IMR-90 (cell line): ENCODE data around the gene SESN1. TPM values are rescaled to one million over a fixed set of nuclear protein-coding genes. Genes with fewer than 3 reads are reported as not detected.

Source experiments
- ATAC-seq: fragments of 200-7000 bp; cut with Tn5 transposase; 2 replicates; pipeline ENCODE4 v1.9.1; 2020; ENCODE audit warnings: low read depth, mild to moderate bottlenecking, moderate library complexity
- BruUV-seq: library from RNA; stranded (reverse); fragments of 400-500 nt; replicated peaks from 2 replicates; lab custom pipeline; 2021; lab: Mats Ljungman, UMichigan
- CTCF ChIA-PET: fragments of 300-600 bp; formaldehyde crosslinking; extraction: SDS; loops from one replicate; lab custom pipeline; 2021; ENCODE audit warnings: antibody characterized with exemption; lab: Yijun Ruan, JAX
- POLR2A ChIA-PET: fragments of 300-600 bp; sonication (Branson Sonifier 250); formaldehyde crosslinking; loops from one replicate; lab custom pipeline; 2022; ENCODE audit warnings: antibody characterized with exemption; ENCODE audit not compliant: unreplicated experiment; lab: Charles Lee
- DNase-seq: peaks from one replicate; pipeline ENCODE4 v3.0.0; 2013
- H2AFZ ChIP-seq: replicated peaks from 2 replicates; pipeline ENCODE3; 2013; ENCODE audit warnings: low read length, mild to moderate bottlenecking; ENCODE audit not compliant: poor library complexity
- H2AK5ac ChIP-seq: 2 replicates; pipeline ENCODE4 v1.6.1; 2013; ENCODE audit warnings: low read depth, low read length, inconsistent platforms
- H2AK9ac ChIP-seq: replicated peaks from 2 replicates; pipeline ENCODE3; 2013; ENCODE audit warnings: mild to moderate bottlenecking, low read depth, low read length, moderate library complexity; ENCODE audit not compliant: poor library complexity
- H2BK120ac ChIP-seq: 2 replicates; pipeline ENCODE4 v1.6.1; 2013; ENCODE audit warnings: low read depth, low read length, inconsistent platforms
- H2BK15ac ChIP-seq: 3 replicates; pipeline ENCODE4 v1.6.1; 2013; ENCODE audit warnings: low read depth, low read length, inconsistent platforms
- H2BK20ac ChIP-seq: 2 replicates; pipeline ENCODE4 v1.6.1; 2013; ENCODE audit warnings: low read depth, mild to moderate bottlenecking, inconsistent platforms, low read length, moderate library complexity
- H2BK5ac ChIP-seq: 2 replicates; pipeline ENCODE4 v1.6.1; 2013; ENCODE audit warnings: mild to moderate bottlenecking, low read depth, low read length, inconsistent platforms; ENCODE audit not compliant: poor library complexity, severe bottlenecking
- H3K14ac ChIP-seq: replicated peaks from 2 replicates; pipeline ENCODE4 v1.6.1; 2013; ENCODE audit warnings: low read depth, low read length, inconsistent platforms
- H3K18ac ChIP-seq: 2 replicates; pipeline ENCODE4 v1.6.1; 2013; ENCODE audit warnings: low read depth, low read length, control low read depth
- H3K23ac ChIP-seq: 2 replicates; pipeline ENCODE4 v1.6.1; 2013; ENCODE audit warnings: low read depth, low read length, inconsistent platforms
- H3K27ac ChIP-seq: 2 replicates; pipeline ENCODE4 v1.5.1; 2013; ENCODE audit warnings: mild to moderate bottlenecking, control low read depth, low read length; ENCODE audit not compliant: insufficient read depth
- H3K27me3 ChIP-seq: 2 replicates; pipeline ENCODE4 v1.6.1; 2013; ENCODE audit warnings: low read length; ENCODE audit not compliant: control insufficient read depth, insufficient read depth
- H3K36me3 ChIP-seq: 2 replicates; pipeline ENCODE4 v1.6.1; 2013; ENCODE audit warnings: low read length, mixed read lengths; ENCODE audit not compliant: control insufficient read depth, insufficient read depth
- H3K4ac ChIP-seq: 2 replicates; pipeline ENCODE4 v1.6.1; 2013; ENCODE audit warnings: low read depth, low read length, inconsistent platforms
- H3K4me1 ChIP-seq: 2 replicates; pipeline ENCODE4 v1.6.1; 2013; ENCODE audit warnings: low read length, mixed read lengths; ENCODE audit not compliant: control insufficient read depth, insufficient read depth
- H3K4me2 ChIP-seq: 2 replicates; pipeline ENCODE4 v1.6.1; 2013; ENCODE audit warnings: low read depth, mild to moderate bottlenecking, control low read depth, low read length, moderate library complexity
- H3K4me3 ChIP-seq: 2 replicates; pipeline ENCODE4 v1.5.1; 2013; ENCODE audit warnings: low read depth, mild to moderate bottlenecking, control low read depth, low read length, moderate library complexity; ENCODE audit not compliant: insufficient read depth
- H3K56ac ChIP-seq: 2 replicates; pipeline ENCODE4 v1.6.1; 2013; ENCODE audit warnings: low read length, inconsistent platforms; ENCODE audit not compliant: insufficient read depth; ENCODE audit errors: extremely low read depth
- H3K79me1 ChIP-seq, 2 experiments: 2 replicates each; pipeline ENCODE4 v1.6.1; 2013; ENCODE audit warnings: low read length in 2 of 2, inconsistent platforms in 1 of 2, low read depth in 1 of 2
- H3K9ac ChIP-seq: 2 replicates; pipeline ENCODE4 v1.6.1; 2013; ENCODE audit warnings: low read depth, low read length, control low read depth
- H3K9me1 ChIP-seq: 2 replicates; pipeline ENCODE4 v1.6.1; 2013; ENCODE audit warnings: low read length, inconsistent platforms; ENCODE audit not compliant: insufficient read depth
- H3K9me3 ChIP-seq: 2 replicates; pipeline ENCODE4 v1.6.1; 2013; ENCODE audit warnings: low read length; ENCODE audit not compliant: control insufficient read depth, insufficient read depth
- H4K20me1 ChIP-seq: 2 replicates; pipeline ENCODE4 v1.6.1; 2013; ENCODE audit warnings: low read length, inconsistent platforms; ENCODE audit not compliant: insufficient read depth
- H4K5ac ChIP-seq: 2 replicates; pipeline ENCODE4 v1.6.1; 2013; ENCODE audit warnings: mild to moderate bottlenecking, low read depth, low read length, control low read depth
- H4K8ac ChIP-seq, 2 experiments: 2 replicates each; pipeline ENCODE4 v1.6.1; 2013; ENCODE audit warnings: low read depth in 2 of 2, low read length in 2 of 2, control low read depth in 1 of 2, inconsistent platforms in 1 of 2
- H4K91ac ChIP-seq: 2 replicates; pipeline ENCODE4 v1.6.1; 2013; ENCODE audit warnings: low read depth, low read length, inconsistent platforms; ENCODE audit not compliant: insufficient read depth
- CEBPB ChIP-seq: IDR thresholded peaks from 2 replicates; pipeline ENCODE4 v1.6.1; 2012; ENCODE audit warnings: low read depth, low read length, improper control_type of control experiment
- CHD1 ChIP-seq: IDR thresholded peaks from 2 replicates; pipeline ENCODE4 v1.6.1; 2012; ENCODE audit warnings: low read depth, low read length, improper control_type of control experiment
- CTCF ChIP-seq: conservative IDR thresholded peaks from 2 replicates; pipeline ENCODE4 v1.5.1; 2012; ENCODE audit warnings: mild to moderate bottlenecking, low read depth, low read length, improper control_type of control experiment
- FOS ChIP-seq: fragments of 150-350 bp; IDR thresholded peaks from 2 replicates; pipeline ENCODE4 v1.6.1; 2016; ENCODE audit warnings: low read depth, low read length
- MAFK ChIP-seq: IDR thresholded peaks from 2 replicates; pipeline ENCODE4 v1.6.1; 2012; ENCODE audit warnings: low read depth, low read length, improper control_type of control experiment
- MXI1 ChIP-seq: IDR thresholded peaks from 2 replicates; pipeline ENCODE4 v1.6.1; 2012; ENCODE audit warnings: low read depth, mild to moderate bottlenecking, low read length, moderate library complexity, borderline replicate concordance
- POLR2A ChIP-seq: IDR thresholded peaks from 2 replicates; pipeline ENCODE4 v1.6.1; 2012; ENCODE audit warnings: mild to moderate bottlenecking, low read depth, low read length
- RAD21 ChIP-seq: IDR thresholded peaks from 2 replicates; pipeline ENCODE4 v1.6.1; 2012; ENCODE audit warnings: low read length, improper control_type of control experiment
- RFX5 ChIP-seq: IDR thresholded peaks from 2 replicates; pipeline ENCODE4 v1.8.0; 2012; ENCODE audit warnings: low read depth, mild to moderate bottlenecking, low read length, moderate library complexity
- SMC3 ChIP-seq: fragments of 150-350 bp; IDR thresholded peaks from 2 replicates; pipeline ENCODE4 v1.6.1; 2016; ENCODE audit warnings: low read depth, mild to moderate bottlenecking, antibody characterized with exemption, low read length, moderate library complexity
- USF2 ChIP-seq: fragments of 150-350 bp; IDR thresholded peaks from 2 replicates; pipeline ENCODE4 v1.6.1; 2017; ENCODE audit warnings: mild to moderate bottlenecking, antibody characterized with exemption, low read length, low read depth
- WGBS, 2 experiments: methylation state at CpG; one replicate each; pipeline versions ENCODE4 v1.1.5 to v1.1.7; 2013; ENCODE audit warnings: missing lambda C conversion rate in 2 of 2; ENCODE audit not compliant: insufficient read length in 1 of 2; ENCODE audit errors: extremely low coverage in 2 of 2; 5-methylcytosine and 5-hydroxymethylcytosine counted together
- dilution Hi-C: fragments of 300-500 bp; cut with HindIII; formaldehyde crosslinking; loops from one replicate; pipeline ENCODE4 v1.14.3; 2018; ENCODE audit warnings: low sequenced_read_pairs; ENCODE audit not compliant: unreplicated experiment
- in situ Hi-C: fragments of 300-500 bp; cut with MboI; formaldehyde crosslinking; loops from 3 replicates; pipeline ENCODE4 v1.14.3; 2019; ENCODE audit warnings: low sequenced_read_pairs, inconsistent platforms, mixed read lengths
- intact Hi-C: fragments of 100-400 bp; cut with micrococcal nuclease; formaldehyde crosslinking; loops from 2 replicates; pipeline ENCODE4 v1.10.0; 2022
- polyA plus RNA-seq, 3 experiments: library from polyadenylated mRNA; depleted of rRNA; stranded (reverse); fragments of >200 nt; gene quantifications; 2 replicates each; pipeline ENCODE4 v1.2.3, GENCODE V29; 2012; ENCODE audit warnings: low replicate concordance in 1 of 3
- total RNA-seq: library from RNA; depleted of rRNA; stranded (reverse); fragments of >200 nt; gene quantifications from 2 replicates; pipeline ENCODE4 v1.2.3, GENCODE V29; 2012

Gene SESN1
- total and polyA plus RNA-seq, 2 of the 4 experiments (the other 2 are of a cell fraction) = 9.7 to 16.7 TPM

GRCh38 chr6:108945681-108946159 lies 148.9 kb downstream of the SESN1 start:
- Histone ChIP-seq H3K18ac (peak overlapping the region; percentile 25; the same call in 1 of the 2 replicates), H2AFZ (peak overlapping the region; percentile 80), H2BK20ac (peak overlapping the region; percentile 66), H3K14ac (peak overlapping the region; percentile 55), H4K5ac (no peak overlapping the region), H3K9me1 (peaks cover 14% of the 10 kb centered on the region), H4K91ac (peak overlapping the region; percentile 46; the same call in 1 of the 2 replicates), H3K9me3 (no peaks in the 10 kb centered on the region), H2BK120ac (peak overlapping the region; percentile 49; the same call in 1 of the 2 replicates), H4K8ac (peak overlapping the region; percentile 1 to 58; a peak in 2 of 4 replicates), H3K36me3 (no peaks in the 10 kb centered on the region), H3K27ac (peak overlapping the region; percentile 5; the same call in 1 of the 2 replicates), H3K23ac (peak overlapping the region; percentile 59), H3K4ac (peak overlapping the region; percentile 53), H3K27me3 (no peaks in the 10 kb centered on the region), H4K20me1 (no peaks in the 10 kb centered on the region), H3K4me2 (peak overlapping the region; percentile 73), H3K4me1 (peaks cover 18% of the 10 kb centered on the region), H3K9ac (no peak overlapping the region), H3K56ac (no peak overlapping the region), H2BK15ac (peak overlapping the region; percentile 16; the same call in 1 of the 3 replicates), H2BK5ac (peak overlapping the region; percentile 34), H3K4me3 (no peak overlapping the region; the same call in 1 of the 2 replicates), H3K79me1 (no peaks in the 10 kb centered on the region), H2AK5ac (peak overlapping the region; percentile 16; the same call in 1 of the 2 replicates), H2AK9ac (no peak overlapping the region)
- ChIA-PET POLR2A (no interaction called here), CTCF (interaction anchor here (0.7 kb wide), 1 partner anchor 31 kb away, joined by 4 read pairs; no protein-coding TSS in a partner anchor)
- no peak for TF ChIP-seq RAD21
- no peak for TF ChIP-seq MXI1
- TF ChIP-seq CHD1 = no peak
- TF ChIP-seq MAFK = no peak
- TF ChIP-seq FOS = no peak
- TF ChIP-seq CEBPB = no peak
- TF ChIP-seq RFX5 = no peak
- TF ChIP-seq SMC3 = no peak
- TF ChIP-seq CTCF = no peak
- TF ChIP-seq USF2 = no peak
- TF ChIP-seq POLR2A = no peak
- BruUV-seq = no TSS peak
- dilution Hi-C loops = no loop called here
- in situ Hi-C loops = no loop called here
- DNase-seq (no peak), ATAC-seq (peak; percentile 43)
- WGBS, 2 experiments = 31% methylated on average over 7 of the region's 10 CpGs; no CpG with 5 or more reads in 1 of the 2 experiments
- intact Hi-C loops = no loop called here
